ENCODE results near the gene APIP.

APIP gene, protein sequence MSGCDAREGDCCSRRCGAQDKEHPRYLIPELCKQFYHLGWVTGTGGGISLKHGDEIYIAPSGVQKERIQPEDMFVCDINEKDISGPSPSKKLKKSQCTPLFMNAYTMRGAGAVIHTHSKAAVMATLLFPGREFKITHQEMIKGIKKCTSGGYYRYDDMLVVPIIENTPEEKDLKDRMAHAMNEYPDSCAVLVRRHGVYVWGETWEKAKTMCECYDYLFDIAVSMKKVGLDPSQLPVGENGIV
- 6.1 to 12.3 (median 8.9) reads per million in 4 donors for total RNA-seq

GRCh38 chr11:34916015-34916842 is at the start of gene APIP, which contains the start of gene PDHX:
Gene APIP (minus strand): TSS chr11:34916379. CDS start chr11:34916284, 95 bp downstream.
Gene PDHX (plus strand): TSS chr11:34916618. CDS start chr11:34916656, 38 bp downstream.
- DNase-seq = peak; percentile 87 to 98 (median 97)

- no peak for DNase-seq
These were observed 48.6 kb upstream of the APIP start for GRCh38 chr11:34964610-34965331.

DNA sequence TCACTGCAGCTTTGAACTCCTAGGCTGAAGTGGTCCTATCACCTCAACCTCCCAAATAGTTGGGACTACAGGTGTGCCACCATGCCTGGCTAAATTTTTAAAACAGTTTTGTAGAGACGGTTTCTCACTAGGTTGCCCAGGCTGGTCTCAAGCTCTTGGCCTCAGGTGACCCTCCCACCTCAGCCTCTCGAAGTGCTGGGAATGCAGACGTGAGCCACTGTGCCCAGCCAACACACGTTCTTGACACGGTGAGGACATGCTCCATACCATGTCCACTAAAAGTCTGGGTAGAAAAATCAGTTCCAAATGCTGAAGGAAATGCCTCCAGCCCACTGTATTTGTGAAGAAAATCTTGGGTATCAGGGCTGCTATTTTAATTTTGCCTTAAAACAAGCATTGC is 47.2 kb upstream of the APIP start:
- DNase-seq = no peak

DNA sequence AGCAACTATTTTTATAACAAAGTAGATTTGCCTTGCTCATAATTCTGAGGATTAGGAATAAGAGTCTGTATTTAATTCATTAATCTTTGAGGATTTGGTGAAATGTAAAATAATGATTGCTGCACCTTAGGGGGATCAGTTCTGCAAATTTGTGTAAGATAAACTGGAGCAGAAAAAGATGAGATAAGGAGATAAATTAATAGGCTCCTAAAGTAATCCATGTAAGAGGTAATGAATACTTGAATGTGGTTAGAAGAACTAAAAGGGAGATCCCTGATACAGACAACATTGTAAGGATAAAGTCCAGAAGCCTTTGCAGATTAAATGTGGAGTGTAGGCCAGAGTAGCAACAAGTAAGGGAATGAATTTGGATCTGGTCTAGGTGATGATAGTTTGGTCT is 45.9 kb upstream of the APIP start:
- DNase-seq = no peak

GRCh38 chr11:34960277-34960676 is 44.1 kb upstream of the APIP start:
- DNase-seq = no peak

DNA sequence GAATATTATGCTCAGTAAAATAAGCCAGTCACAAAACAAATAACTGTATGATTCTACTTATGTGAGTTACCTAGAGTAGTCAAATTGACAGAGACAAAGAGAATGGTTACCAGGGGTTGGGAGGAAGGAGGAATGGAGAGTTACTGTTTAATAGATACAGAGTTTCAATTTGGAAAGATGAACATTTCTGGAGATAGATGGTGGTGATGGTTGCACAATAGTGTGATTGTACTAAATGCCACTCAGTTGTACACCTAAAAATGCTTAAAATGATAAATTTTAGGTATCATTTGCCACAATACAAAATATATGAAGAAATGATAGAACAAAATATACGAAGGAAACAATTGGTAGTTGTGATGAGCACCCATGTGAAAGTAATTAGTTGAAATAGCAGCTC is 43.6 kb upstream of the APIP start:
- no peak for DNase-seq

- DNase-seq = no peak
These were observed 41.4 kb upstream of the APIP start for GRCh38 chr11:34957606-34958005.

- DNase-seq = no peak
These were observed 41.0 kb upstream of the APIP start for GRCh38 chr11:34957206-34957605.

DNA sequence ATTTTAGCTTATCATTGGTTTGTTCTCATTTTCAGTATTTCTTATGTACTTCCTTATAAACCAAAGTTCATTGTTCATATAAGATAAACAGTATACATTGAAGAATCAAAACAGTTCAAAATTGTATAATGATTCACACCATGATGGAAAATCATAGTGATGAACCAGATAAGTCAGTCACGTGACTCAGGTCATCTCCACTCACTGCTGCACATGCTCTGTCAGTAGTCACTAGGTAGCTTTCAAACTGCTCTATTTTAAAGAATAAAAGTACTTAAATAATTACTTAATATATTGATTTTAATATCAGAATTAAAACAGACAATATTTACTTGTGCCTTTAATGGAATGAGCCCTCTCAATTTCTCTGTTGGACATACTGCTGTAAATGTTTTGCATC is 37.8 kb upstream of the APIP start:
- DNase-seq = no peak

GRCh38 chr11:34948696-34949095 is 32.5 kb upstream of the APIP start:
- no peak for DNase-seq

- DNase-seq = no peak
These were observed 28.5 kb upstream of the APIP start for GRCh38 chr11:34944692-34945091.

- DNase-seq = no peak
These were observed 25.5 kb upstream of the APIP start for GRCh38 chr11:34941688-34942087.

GRCh38 chr11:34940026-34940677 is 24.0 kb upstream of the APIP start:
- no peak for DNase-seq

- DNase-seq = no peak
These were observed 22.4 kb upstream of the APIP start for GRCh38 chr11:34938611-34939010.

DNA sequence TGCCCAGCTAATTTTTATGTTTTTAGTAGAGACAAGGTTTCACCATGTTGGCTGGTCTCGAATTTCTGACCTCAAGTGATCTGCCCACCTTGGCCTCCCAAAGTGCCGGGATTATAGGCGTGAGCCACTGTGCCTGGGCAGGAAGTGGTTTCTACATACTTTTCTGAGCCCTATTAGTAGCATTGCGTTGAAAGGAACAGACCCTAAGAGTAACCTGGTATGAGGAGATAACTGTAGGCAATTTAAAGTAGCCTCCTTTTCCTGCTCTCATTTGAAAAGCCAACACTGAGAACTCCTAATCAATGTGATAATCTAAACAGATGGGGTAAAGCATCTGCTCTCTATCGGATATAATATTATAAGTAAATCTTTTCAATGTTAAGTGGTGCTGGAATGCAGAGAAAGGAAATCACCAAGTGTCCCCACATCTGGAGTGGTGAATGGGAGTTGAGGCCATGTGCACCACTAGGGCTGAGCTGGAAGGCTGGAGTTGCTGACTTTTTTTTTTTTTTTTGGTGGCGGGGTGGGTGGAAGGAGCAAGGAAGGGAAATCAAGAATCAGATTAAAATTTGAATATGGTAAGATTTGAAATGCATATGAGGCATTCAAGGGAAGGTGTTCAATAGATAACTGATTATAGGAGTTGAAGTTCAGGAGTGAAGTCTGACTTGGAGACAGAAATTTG is 20.9 kb upstream of the APIP start:
- DNase-seq = no peak

DNA sequence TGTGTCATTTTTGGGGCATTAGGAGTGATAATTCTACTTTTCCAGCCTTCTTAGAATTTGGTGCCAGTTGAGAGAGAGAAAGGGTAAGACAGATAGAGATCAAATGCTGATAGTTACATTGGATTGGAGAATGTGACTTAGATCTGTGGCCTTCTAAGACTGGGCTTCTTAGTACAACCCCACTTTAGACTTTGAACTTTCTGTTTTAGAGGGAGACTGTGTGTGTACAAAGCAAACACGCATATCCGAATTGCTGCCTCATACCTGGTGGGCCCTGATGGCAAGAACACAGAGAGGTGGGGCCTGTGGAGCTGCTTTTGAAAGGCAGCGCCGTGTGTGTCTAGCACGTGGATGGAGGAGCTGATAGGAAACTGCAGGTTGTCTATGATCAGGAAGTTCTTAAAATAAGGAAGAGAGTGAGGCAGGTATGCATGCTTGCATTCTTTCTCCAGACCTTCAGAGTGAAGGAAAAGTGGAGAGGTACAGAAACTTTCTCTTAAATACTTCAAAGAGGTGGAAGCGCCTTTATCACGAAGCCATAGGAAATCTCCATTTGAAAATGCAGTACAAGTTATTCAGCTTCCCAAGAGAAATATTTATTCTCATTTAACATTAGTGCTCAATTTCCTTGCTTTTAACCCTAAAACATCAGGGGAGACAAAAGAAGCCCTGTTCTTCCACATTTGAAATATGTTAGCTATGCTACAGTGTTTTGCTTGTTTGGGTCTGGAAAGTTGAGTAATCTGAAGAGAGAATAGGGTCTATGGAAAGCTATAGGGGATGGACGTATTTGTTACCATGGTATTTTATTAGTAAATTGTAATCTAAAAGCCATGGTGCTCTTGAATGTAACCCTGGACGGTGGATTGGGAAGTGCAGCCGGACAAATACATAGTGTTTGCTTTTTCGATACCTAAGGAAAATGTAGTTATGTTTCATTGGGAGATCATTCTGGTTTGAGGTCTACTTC is 13.9 kb upstream of the APIP start:
- no peak for DNase-seq

- no peak for DNase-seq
These were observed 12.9 kb upstream of the APIP start for GRCh38 chr11:34928960-34929680.

DNA sequence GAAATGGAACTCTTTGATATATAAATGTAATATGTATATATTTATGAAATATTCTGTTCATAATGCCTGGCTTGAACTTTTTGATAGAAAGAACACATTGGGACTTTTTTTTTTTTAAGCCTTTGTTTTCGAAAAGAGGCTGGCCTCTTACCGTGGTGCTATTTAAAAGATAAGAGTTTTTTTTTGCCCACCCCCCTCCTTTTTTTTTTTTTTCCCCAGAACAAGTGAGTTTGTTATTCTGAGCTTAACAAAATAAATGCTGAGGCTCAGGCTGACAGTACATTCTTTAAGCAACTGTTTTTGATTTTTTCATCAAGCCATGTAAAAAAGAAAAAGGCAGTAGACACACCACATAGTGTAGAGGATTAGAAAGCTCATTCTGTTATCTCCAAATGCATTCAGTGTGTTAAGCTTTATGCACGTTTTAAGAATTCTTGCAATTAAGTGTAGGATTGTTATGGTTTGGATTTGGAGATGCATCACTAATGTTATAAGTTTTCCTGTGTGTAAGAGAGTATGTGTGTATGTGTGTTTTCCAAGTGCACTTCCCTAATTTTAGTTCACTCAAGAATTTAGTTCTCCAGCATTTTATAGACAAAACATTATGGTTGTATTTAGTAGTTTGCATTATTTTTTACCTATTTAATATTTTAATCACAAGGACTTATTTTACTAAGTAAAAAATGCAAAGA is 12.2 kb upstream of the APIP start:
- no peak for DNase-seq

DNA sequence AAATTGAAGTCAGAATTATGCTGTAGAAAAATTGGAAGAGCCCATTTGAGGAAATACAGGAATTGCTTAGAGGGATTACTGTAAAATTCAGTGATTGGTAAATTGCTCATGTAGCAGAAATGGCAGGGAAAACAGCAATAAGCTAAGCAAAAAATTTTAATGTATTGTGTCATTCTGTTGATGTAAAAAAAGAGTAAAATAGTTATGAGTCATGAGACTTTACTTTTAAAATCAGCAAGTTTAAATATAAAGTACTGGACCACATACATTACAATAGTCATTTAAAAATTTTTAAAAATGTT is 10.6 kb upstream of the APIP start:
- DNase-seq = no peak

Measured in T-helper 1 cell (primary cell).